Prostate gland (tissue), 2 donors: ENCODE measurements around the gene TOB1.

Experiments used
- CTCF ChIP-seq, 4 experiments: fragments of 200-600 bp in 2 of 4; fragments of 450-650 bp in 2 of 4; sonication (generic) in 2 of 4; IDR thresholded peaks; 1 replicate in 3 of 4; 2 replicates in 1 of 4; pipeline ENCODE4 v1.5.1; 2016 to 2019; ENCODE audit warnings: antibody characterized with exemption in 4 of 4, mild to moderate bottlenecking in 2 of 4, moderate library complexity in 2 of 4
- POLR2AphosphoS5 ChIP-seq: sonication (generic); formaldehyde crosslinking; IDR thresholded peaks from one replicate; pipeline ENCODE4 v1.6.1; 2017; ENCODE audit warnings: antibody characterized with exemption

- TF ChIP-seq CTCF (IDR thresholded peaks at IDR 0.05) (no peak), POLR2AphosphoS5 (no peak)
Measured at GRCh38 chr17:50891577-50891989, 25.4 kb upstream of the TOB1 start.
